Osteoblast (primary cell): ENCODE measurements around the gene ENC1. TPM values are rescaled to one million over a fixed set of nuclear protein-coding genes. Genes with fewer than 3 reads are reported as not detected.

ENCODE experiments used
- DNase-seq: peaks from one replicate; pipeline ENCODE4 v3.0.0; 2011; ENCODE audit warnings: low spot score, mixed read lengths; ENCODE audit not compliant: insufficient read length; ENCODE audit errors: missing footprints
- H2AFZ ChIP-seq: 2 replicates; pipeline ENCODE4 v1.6.0; 2011; ENCODE audit warnings: mild to moderate bottlenecking, low read length
- H3K27ac ChIP-seq: 2 replicates; pipeline ENCODE4 v1.5.1; 2011; ENCODE audit warnings: mild to moderate bottlenecking, low read depth, low read length, moderate library complexity
- H3K27me3 ChIP-seq: 2 replicates; pipeline ENCODE4 v1.6.0; 2012; ENCODE audit warnings: mild to moderate bottlenecking, control low read depth, inconsistent platforms, low read length, moderate library complexity; ENCODE audit not compliant: insufficient read depth
- H3K36me3 ChIP-seq: 2 replicates; pipeline ENCODE4 v1.5.1; 2011; ENCODE audit warnings: mild to moderate bottlenecking, low read length, control low read depth, moderate library complexity; ENCODE audit not compliant: insufficient read depth
- H3K4me1 ChIP-seq: 2 replicates; pipeline ENCODE4 v1.5.1; 2011; ENCODE audit warnings: mild to moderate bottlenecking, low read length, control low read depth, moderate library complexity; ENCODE audit not compliant: insufficient read depth
- H3K4me2 ChIP-seq: 2 replicates; pipeline ENCODE4 v1.6.0; 2011; ENCODE audit warnings: mild to moderate bottlenecking, low read length; ENCODE audit not compliant: insufficient read depth
- H3K4me3 ChIP-seq: fragments of 200-600 bp; sonication (generic); 3 replicates; pipeline ENCODE4 v1.5.1; 2012; ENCODE audit warnings: mild to moderate bottlenecking, low read length, inconsistent platforms; ENCODE audit not compliant: insufficient read depth
- H3K79me2 ChIP-seq: 2 replicates; pipeline ENCODE4 v1.6.0; 2012; ENCODE audit warnings: mild to moderate bottlenecking, low read length, control low read depth, inconsistent platforms; ENCODE audit not compliant: insufficient read depth
- H3K9me3 ChIP-seq: 2 replicates; pipeline ENCODE4 v1.5.1; 2011; ENCODE audit warnings: low read depth, low read length, control low read depth
- H4K20me1 ChIP-seq: 2 replicates; pipeline ENCODE4 v1.6.0; 2012; ENCODE audit warnings: mild to moderate bottlenecking, low read length, control low read depth; ENCODE audit not compliant: insufficient read depth
- CTCF ChIP-seq: IDR thresholded peaks from 2 replicates; pipeline ENCODE4 v1.5.1; 2011; ENCODE audit warnings: mild to moderate bottlenecking, low read depth, low read length, moderate library complexity; ENCODE audit errors: extremely low read depth
- total RNA-seq: library from RNA; depleted of rRNA; stranded (reverse); fragments of >200 nt; gene quantifications from 2 replicates; pipeline ENCODE4 v1.2.3, GENCODE V29; 2012

ENC1 gene
- total RNA-seq, 1 donor: 109 TPM

DNA sequence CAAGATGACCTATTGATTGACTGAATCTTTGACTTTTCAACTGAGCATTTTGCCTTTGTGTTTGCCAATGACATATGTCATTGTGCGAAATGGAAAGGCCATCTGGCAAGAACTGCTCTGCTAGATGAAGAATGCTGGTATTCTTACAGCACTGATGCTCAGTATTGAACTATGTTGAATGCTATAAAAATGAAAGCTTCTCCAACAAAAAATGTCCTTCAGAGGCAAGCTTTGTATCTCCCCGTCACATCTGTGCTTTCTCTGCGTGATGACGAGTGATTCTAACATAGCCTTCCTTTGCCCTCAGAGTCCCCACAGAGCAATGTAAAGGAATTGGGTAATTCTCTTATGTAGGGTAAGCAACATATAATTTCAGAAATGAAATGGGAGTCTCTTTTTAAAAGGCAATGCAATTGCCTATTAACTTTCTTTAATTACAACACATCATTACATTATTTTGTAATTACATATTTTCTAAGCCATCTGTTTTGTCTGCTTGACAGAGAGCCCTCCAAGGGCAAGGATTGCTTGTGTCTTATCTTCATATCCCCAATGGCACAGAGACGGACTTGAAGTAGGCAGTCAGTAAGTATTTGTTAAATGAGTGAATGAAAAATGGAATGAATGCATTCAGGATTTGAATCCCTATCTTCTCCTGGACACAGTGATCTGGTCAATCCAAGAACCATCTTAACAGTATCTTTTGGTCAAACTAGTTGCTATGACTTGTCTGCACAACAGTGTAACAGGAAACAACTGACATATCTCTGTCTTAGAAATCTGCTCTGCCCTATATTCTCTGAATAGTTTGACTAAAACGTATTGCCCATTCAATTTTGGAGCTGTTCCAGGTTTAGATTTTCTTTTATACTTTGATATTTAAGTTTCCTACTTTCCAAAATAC lies 46.1 kb downstream of the ENC1 start:
- Histone ChIP-seq H2AFZ (peak overlapping the region; percentile 29), H3K79me2 (no peaks in the 10 kb centered on the region), H3K36me3 (no peaks in the 10 kb centered on the region), H4K20me1 (no peaks in the 10 kb centered on the region), H3K4me2 (no peak overlapping the region), H3K27ac (peak overlapping the region; percentile 81), H3K9me3 (no peaks in the 10 kb centered on the region), H3K27me3 (no peaks in the 10 kb centered on the region), H3K4me1 (peaks cover 10% of the 10 kb centered on the region), H3K4me3 (no peak overlapping the region)
- DNase-seq: no peak
- no peak for TF ChIP-seq CTCF

GRCh38 chr5:74589204-74590056 lies 51.1 kb downstream of the ENC1 start:
- no peaks in the 10 kb centered on the region for H4K20me1 ChIP-seq
- no peak for TF ChIP-seq CTCF
- H3K4me1 ChIP-seq: peaks cover 3% of the 10 kb centered on the region
- H3K36me3 ChIP-seq: no peaks in the 10 kb centered on the region
- H3K4me2 ChIP-seq: no peak overlapping the region
- no peaks in the 10 kb centered on the region for H3K9me3 ChIP-seq
- no peak overlapping the region for H2AFZ ChIP-seq
- no peaks in the 10 kb centered on the region for H3K27me3 ChIP-seq
- H3K27ac ChIP-seq: no peak overlapping the region
- H3K4me3 ChIP-seq: no peak overlapping the region
- DNase-seq: no peak
- no peaks in the 10 kb centered on the region for H3K79me2 ChIP-seq

DNA sequence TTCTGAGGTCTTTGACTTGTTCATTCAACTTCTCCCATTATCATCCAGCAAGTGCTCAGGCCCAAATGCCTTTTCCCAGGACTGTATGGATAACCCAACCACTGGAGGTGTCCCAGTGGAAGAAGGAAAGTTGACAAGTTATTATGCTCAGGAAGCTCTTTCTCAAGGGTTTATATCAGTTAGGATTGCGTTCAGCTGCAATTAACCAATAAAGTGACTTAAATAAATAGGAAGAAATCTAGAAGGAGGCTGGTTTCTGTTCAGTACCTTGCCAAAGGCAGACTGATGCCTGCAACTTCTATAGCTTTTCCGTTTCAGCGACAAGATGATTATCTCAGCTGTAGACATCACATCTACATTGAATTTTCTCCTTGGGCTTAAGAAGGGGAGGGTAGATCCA lies 52.1 kb downstream of the ENC1 start:
- Histone ChIP-seq H4K20me1 (no peaks in the 10 kb centered on the region), H3K4me1 (no peaks in the 10 kb centered on the region), H3K36me3 (no peaks in the 10 kb centered on the region), H2AFZ (no peak overlapping the region), H3K9me3 (no peaks in the 10 kb centered on the region), H3K27ac (no peak overlapping the region), H3K4me3 (no peak overlapping the region), H3K4me2 (no peak overlapping the region), H3K79me2 (no peaks in the 10 kb centered on the region), H3K27me3 (no peaks in the 10 kb centered on the region)
- no peak for DNase-seq
- no peak for TF ChIP-seq CTCF

DNA sequence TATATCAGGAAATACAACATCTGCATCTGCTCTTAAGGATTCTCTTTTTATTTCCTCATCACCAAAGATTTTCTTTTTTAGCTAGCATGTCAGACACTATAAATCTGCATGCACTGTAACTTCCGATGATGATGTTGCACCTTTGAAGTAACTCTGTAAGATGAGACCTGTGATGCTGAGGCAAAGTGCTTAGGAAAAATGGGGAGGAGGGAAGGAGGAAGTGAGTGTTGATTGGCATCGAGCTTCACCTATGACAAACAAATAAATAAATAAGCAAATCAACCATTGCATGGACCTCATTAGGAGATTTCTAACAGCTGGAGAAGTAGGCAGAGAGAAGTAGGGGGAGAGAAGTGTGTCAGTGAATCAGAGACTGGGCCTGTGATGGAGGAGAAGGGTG lies 52.6 kb downstream of the ENC1 start:
- no peak for TF ChIP-seq CTCF
- Histone ChIP-seq H3K4me2 (no peak overlapping the region), H3K4me3 (no peak overlapping the region), H2AFZ (no peak overlapping the region), H3K4me1 (no peaks in the 10 kb centered on the region), H4K20me1 (no peaks in the 10 kb centered on the region), H3K27ac (no peak overlapping the region), H3K79me2 (no peaks in the 10 kb centered on the region), H3K36me3 (no peaks in the 10 kb centered on the region), H3K9me3 (no peaks in the 10 kb centered on the region), H3K27me3 (no peaks in the 10 kb centered on the region)
- DNase-seq: no peak
